ENCODE results near the gene ZC3HAV1.
"Not testable (repeated sequence)": the region's sequence is repeated elsewhere in the genome, so short reads cannot be mapped to it uniquely, and the experiment has no call there.

Gene ZC3HAV1

DNA sequence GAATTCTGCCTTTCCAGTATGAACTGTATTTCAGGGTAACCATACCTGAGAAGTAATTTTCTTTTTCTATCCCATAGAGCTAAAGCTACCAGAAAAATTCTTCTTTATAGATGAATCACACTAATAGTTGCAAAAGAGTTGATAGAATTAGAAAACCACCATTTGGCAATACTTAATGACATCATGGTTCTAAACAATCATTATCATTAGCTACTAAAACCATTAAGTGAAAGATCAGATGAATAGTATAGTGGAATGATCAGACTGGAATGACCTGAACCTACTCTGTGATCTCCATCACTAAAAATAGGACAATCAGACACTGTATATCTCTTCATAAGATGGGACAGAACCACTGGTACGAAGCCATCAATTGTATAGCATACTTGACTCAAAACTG lies 53.8 kb downstream of the ZC3HAV1 start:
- H3K36me3 ChIP-seq, result peaks cover 95% of the 10 kb centered on the region
- no peaks in the 10 kb centered on the region for H3K27me3 ChIP-seq
- H3K27ac ChIP-seq, result no peak overlapping the region
- no peaks in the 10 kb centered on the region for H3K4me1 ChIP-seq (ENCODE audit: control insufficient read depth in 1 of 2, insufficient read depth in 1 of 2, low read depth in 1 of 2, low read length in 1 of 2)
- no peak for TF ChIP-seq CTCF (IDR thresholded peaks at IDR 0.05)
- H3K4me3 ChIP-seq (ENCODE audit: low read depth in 1 of 2, low read length in 1 of 2), result no peak overlapping the region
- H3K9me3 ChIP-seq, result no peaks in the 10 kb centered on the region

GRCh38 chr7:139054656-139055055 lies 54.9 kb downstream of the ZC3HAV1 start:
- H3K36me3 ChIP-seq, result peaks cover 95% of the 10 kb centered on the region
- H3K27ac ChIP-seq; H3K4me3 ChIP-seq (ENCODE audit: low read depth in 1 of 2, low read length in 1 of 2): not testable (repeated sequence)

GRCh38 chr7:139054101-139054500 lies 55.4 kb downstream of the ZC3HAV1 start:
- Histone ChIP-seq H3K27me3 (no peaks in the 10 kb centered on the region), H3K9me3 (no peaks in the 10 kb centered on the region), H3K27ac (no peak overlapping the region), H3K4me3 (ENCODE audit: low read depth in 1 of 2, low read length in 1 of 2) (no peak overlapping the region), H3K36me3 (peaks cover 95% of the 10 kb centered on the region), H3K4me1 (ENCODE audit: control insufficient read depth in 1 of 2, insufficient read depth in 1 of 2, low read depth in 1 of 2, low read length in 1 of 2) (no peaks in the 10 kb centered on the region)
- TF ChIP-seq CTCF (IDR thresholded peaks at IDR 0.05), result no peak

More at GRCh38 chr7:139054656-139055055, 54.9 kb downstream of the ZC3HAV1 start:
- not testable (repeated sequence) for H3K27me3 ChIP-seq; H3K4me1 ChIP-seq (ENCODE audit: control insufficient read depth in 1 of 2, insufficient read depth in 1 of 2, low read depth in 1 of 2, low read length in 1 of 2); H3K9me3 ChIP-seq

DNA sequence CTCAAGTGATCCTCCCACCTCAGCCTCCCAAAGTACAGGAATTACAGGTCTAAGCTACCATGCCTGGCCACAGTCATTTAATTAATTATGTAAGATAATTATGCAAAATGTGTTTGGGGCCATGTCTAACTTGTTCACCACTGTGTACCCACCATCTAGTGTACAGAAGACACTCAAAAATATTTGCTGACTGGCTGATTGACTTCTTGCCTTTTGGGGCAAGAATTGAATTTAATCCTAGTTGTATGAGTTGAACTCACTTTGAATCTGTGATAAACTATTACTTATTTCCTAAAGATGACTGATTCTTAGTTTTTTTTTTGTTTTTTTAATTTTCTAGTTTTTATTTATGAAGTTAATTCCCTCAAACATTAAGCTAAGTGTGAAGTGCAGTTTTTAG lies 57.9 kb downstream of the ZC3HAV1 start:
- Histone ChIP-seq H3K4me1 (ENCODE audit: control insufficient read depth in 1 of 2, insufficient read depth in 1 of 2, low read depth in 1 of 2, low read length in 1 of 2) (no peaks in the 10 kb centered on the region), H3K36me3 (peaks cover 98% of the 10 kb centered on the region), H3K9me3 (no peaks in the 10 kb centered on the region), H3K4me3 (ENCODE audit: low read depth in 1 of 2, low read length in 1 of 2) (no peak overlapping the region), H3K27ac (no peak overlapping the region), H3K27me3 (no peaks in the 10 kb centered on the region)
- no peak for TF ChIP-seq CTCF (IDR thresholded peaks at IDR 0.05)

DNA sequence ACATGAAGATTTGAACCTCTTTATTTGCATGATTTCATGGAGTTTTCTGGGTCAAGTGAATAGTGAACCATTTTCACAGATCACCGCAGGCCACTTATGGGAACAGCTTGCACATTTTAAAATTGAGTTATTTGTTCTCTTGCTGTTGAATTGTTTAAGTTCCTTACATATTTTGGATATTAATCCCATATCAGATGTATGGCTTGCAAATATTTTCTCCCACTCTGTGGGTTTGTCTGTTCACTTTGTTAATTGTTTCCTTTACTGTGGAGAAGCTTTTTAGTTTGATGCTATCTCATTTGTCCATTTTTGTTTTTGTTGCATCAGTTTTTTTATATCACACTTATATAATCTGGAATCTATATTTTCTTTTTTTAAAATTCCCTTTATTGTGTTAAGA lies 59.6 kb downstream of the ZC3HAV1 start:
- H3K4me1 ChIP-seq (ENCODE audit: control insufficient read depth in 1 of 2, insufficient read depth in 1 of 2, low read depth in 1 of 2, low read length in 1 of 2), result peaks cover 6 to 7% of the 10 kb centered on the region in 2 experiments
- no peaks in the 10 kb centered on the region for H3K9me3 ChIP-seq
- peaks cover 98% of the 10 kb centered on the region for H3K36me3 ChIP-seq
- H3K4me3 ChIP-seq (ENCODE audit: low read depth in 1 of 2, low read length in 1 of 2), result no peak overlapping the region
- H3K27me3 ChIP-seq, result no peaks in the 10 kb centered on the region
- no peak overlapping the region for H3K27ac ChIP-seq
- TF ChIP-seq CTCF (IDR thresholded peaks at IDR 0.05), result no peak

GRCh38 chr7:139049111-139049510 lies 60.4 kb downstream of the ZC3HAV1 start:
- peaks cover 96% of the 10 kb centered on the region for H3K36me3 ChIP-seq
- H3K27ac ChIP-seq, result no peak overlapping the region
- H3K9me3 ChIP-seq, result no peaks in the 10 kb centered on the region
- TF ChIP-seq CTCF (IDR thresholded peaks at IDR 0.05), result no peak
- H3K27me3 ChIP-seq, result no peaks in the 10 kb centered on the region
- H3K4me3 ChIP-seq (ENCODE audit: low read depth in 1 of 2, low read length in 1 of 2), result no peak overlapping the region
- peaks cover 11 to 15% of the 10 kb centered on the region in 2 experiments for H3K4me1 ChIP-seq (ENCODE audit: control insufficient read depth in 1 of 2, insufficient read depth in 1 of 2, low read depth in 1 of 2, low read length in 1 of 2)
